Kidney epithelial cell (primary cell): ENCODE results near the gene SUMO3. TPM values are rescaled to one million over a fixed set of nuclear protein-coding genes. Genes with fewer than 3 reads are reported as not detected.

Source experiments
- DNase-seq: peaks from one replicate; pipeline ENCODE4 v3.0.0-alpha.2; 2010; ENCODE audit warnings: low read depth
- H3K27me3 ChIP-seq: 2 replicates; pipeline ENCODE4 v1.6.0; 2011; ENCODE audit warnings: low read length; ENCODE audit not compliant: control insufficient read depth, insufficient read depth
- H3K36me3 ChIP-seq: 2 replicates; pipeline ENCODE4 v1.5.1; 2011; ENCODE audit warnings: low read length; ENCODE audit not compliant: control insufficient read depth, insufficient read depth
- H3K4me3 ChIP-seq: 2 replicates; pipeline ENCODE4 v1.5.1; 2011; ENCODE audit warnings: low read depth, mild to moderate bottlenecking, control low read depth, low read length
- CTCF ChIP-seq: IDR thresholded peaks from 2 replicates; pipeline ENCODE4 v1.5.1; 2011; ENCODE audit warnings: mild to moderate bottlenecking, moderate library complexity, low read length, control low read depth, inconsistent platforms; ENCODE audit not compliant: insufficient read depth, poor library complexity, severe bottlenecking
- total RNA-seq: library from RNA; depleted of rRNA; stranded (reverse); fragments of >200 nt; gene quantifications from 2 replicates; pipeline ENCODE4 v1.2.3, GENCODE V29; 2015

SUMO3 gene
- 60.9 and 61.7 TPM in 2 replicates for total RNA-seq

GRCh38 chr21:44817914-44818639, at the start of gene SUMO3:
Gene SUMO3 (minus strand): TSS chr21:44818062. CDS start chr21:44817968, 94 bp downstream.
- Histone ChIP-seq H3K36me3 (no peaks in the 10 kb centered on the region), H3K4me3 (peak within 1 kb of the TSS; percentile 55), H3K27me3 (no peaks in the 10 kb centered on the region)
- TF ChIP-seq CTCF: no peak
- no peak for DNase-seq

GRCh38 chr21:44867464-44867863, 49.6 kb upstream of the SUMO3 start:
- no peaks in the 10 kb centered on the region for H3K36me3 ChIP-seq
- H3K4me3 ChIP-seq: no peak overlapping the region
- DNase-seq: no peak

GRCh38 chr21:44866780-44867179, 48.9 kb upstream of the SUMO3 start:
- no peaks in the 10 kb centered on the region for H3K27me3 ChIP-seq
- no peaks in the 10 kb centered on the region for H3K36me3 ChIP-seq
- no peak for TF ChIP-seq CTCF
- no peak for DNase-seq
- no peak overlapping the region for H3K4me3 ChIP-seq

More at GRCh38 chr21:44867464-44867863, 49.6 kb upstream of the SUMO3 start:
- no peak for TF ChIP-seq CTCF
- H3K27me3 ChIP-seq: no peaks in the 10 kb centered on the region

- no peak for DNase-seq
- H3K36me3 ChIP-seq: no peaks in the 10 kb centered on the region
- H3K27me3 ChIP-seq: no peaks in the 10 kb centered on the region
- no peak for TF ChIP-seq CTCF
- no peak overlapping the region for H3K4me3 ChIP-seq
Measured at GRCh38 chr21:44865561-44866280, 47.9 kb upstream of the SUMO3 start.

- no peak for DNase-seq
- Histone ChIP-seq H3K27me3 (no peaks in the 10 kb centered on the region), H3K36me3 (peaks cover 4% of the 10 kb centered on the region), H3K4me3 (no peak overlapping the region)
- TF ChIP-seq CTCF: no peak
Measured at GRCh38 chr21:44862869-44863685, 45.2 kb upstream of the SUMO3 start.
